Neuronal stem cell (in vitro differentiated cells): ENCODE measurements around the gene CPXM2.
A peak's percentile ranks its signal among the peaks of the same experiment; 100 is the strongest.

Source experiments
- DNase-seq: peaks from one replicate; pipeline ENCODE4 v3.0.0-alpha.2; 2013; ENCODE audit warnings: low spot score
- H2AFZ ChIP-seq: one replicate; pipeline ENCODE4 v1.6.1; 2013; ENCODE audit warnings: mild to moderate bottlenecking, low read length, inconsistent platforms
- H2AK5ac ChIP-seq: 2 replicates; pipeline ENCODE4 v1.6.1; 2013; ENCODE audit warnings: low read depth, mild to moderate bottlenecking, inconsistent platforms, low read length, moderate library complexity, mixed read lengths
- H2BK120ac ChIP-seq: 2 replicates; pipeline ENCODE4 v1.6.1; 2013; ENCODE audit warnings: low read depth, mild to moderate bottlenecking, inconsistent platforms, low read length, moderate library complexity, mixed read lengths
- H2BK12ac ChIP-seq: one replicate; pipeline ENCODE4 v1.6.1; 2013; ENCODE audit warnings: low read length, inconsistent platforms
- H2BK15ac ChIP-seq: 2 replicates; pipeline ENCODE4 v1.6.1; 2013; ENCODE audit warnings: mild to moderate bottlenecking, low read length, inconsistent platforms, mixed read lengths
- H2BK5ac ChIP-seq: one replicate; pipeline ENCODE4 v1.6.1; 2013; ENCODE audit warnings: inconsistent platforms, mild to moderate bottlenecking, low read length, moderate library complexity
- H3K14ac ChIP-seq: one replicate; pipeline ENCODE4 v1.6.1; 2013; ENCODE audit warnings: low read length, inconsistent platforms
- H3K18ac ChIP-seq: 2 replicates; pipeline ENCODE4 v1.6.1; 2013; ENCODE audit warnings: low read length, inconsistent platforms
- H3K23ac ChIP-seq: 2 replicates; pipeline ENCODE4 v1.6.1; 2013; ENCODE audit warnings: low read depth, mild to moderate bottlenecking, mixed read lengths, low read length, inconsistent platforms; ENCODE audit not compliant: poor library complexity
- H3K27ac ChIP-seq: replicated peaks from 3 replicates; pipeline ENCODE4 v1.5.1; 2013; ENCODE audit warnings: low read length, inconsistent platforms
- H3K27me3 ChIP-seq, 3 experiments: 2 replicates each; pipeline ENCODE4 v1.6.1; 2013; ENCODE audit warnings: low read length in 3 of 3, mild to moderate bottlenecking in 2 of 3, inconsistent platforms in 1 of 3, low read depth in 1 of 3, mixed read lengths in 1 of 3, moderate library complexity in 1 of 3; ENCODE audit not compliant: control insufficient read depth in 3 of 3, insufficient read depth in 3 of 3
- H3K36me3 ChIP-seq, 2 donors: replicated peaks in 1 of 2; 2 replicates each; pipeline ENCODE4 v1.6.1; 2013; ENCODE audit warnings: low read length in 2 of 2; ENCODE audit not compliant: control insufficient read depth in 2 of 2, insufficient read depth in 2 of 2
- H3K4ac ChIP-seq: 2 replicates; pipeline ENCODE4 v1.6.1; 2013; ENCODE audit warnings: inconsistent platforms, mild to moderate bottlenecking, low read length, moderate library complexity
- H3K4me1 ChIP-seq, 2 donors: 1 replicate in 1 of 2; 2 replicates in 1 of 2; pipeline ENCODE4 v1.6.1; 2013; ENCODE audit warnings: low read length in 2 of 2, low read depth in 1 of 2; ENCODE audit not compliant: control insufficient read depth in 2 of 2, insufficient read depth in 1 of 2
- H3K4me2 ChIP-seq: one replicate; pipeline ENCODE4 v1.6.1; 2013; ENCODE audit warnings: mild to moderate bottlenecking, low read length, inconsistent platforms; ENCODE audit not compliant: insufficient read depth, poor library complexity, severe bottlenecking
- H3K4me3 ChIP-seq, 2 donors: 2 replicates each; pipeline ENCODE4 v1.5.1; 2013; ENCODE audit warnings: low read length in 2 of 2, mild to moderate bottlenecking in 2 of 2, inconsistent platforms in 1 of 2, moderate library complexity in 1 of 2
- H3K79me1 ChIP-seq: one replicate; pipeline ENCODE4 v1.6.1; 2013; ENCODE audit warnings: low read depth, mild to moderate bottlenecking, inconsistent platforms, low read length, moderate library complexity
- H3K9ac ChIP-seq: one replicate; pipeline ENCODE4 v1.6.1; 2013; ENCODE audit warnings: mild to moderate bottlenecking, low read depth, low read length, inconsistent platforms; ENCODE audit not compliant: poor library complexity
- H3K9me3 ChIP-seq, 2 donors: replicated peaks in 1 of 2; 2 replicates each; pipeline versions ENCODE3 to v1.6.1; 2013; ENCODE audit warnings: low read length in 2 of 2, mild to moderate bottlenecking in 2 of 2, inconsistent platforms in 1 of 2, low read depth in 1 of 2, mixed read lengths in 1 of 2, moderate library complexity in 1 of 2; ENCODE audit not compliant: control insufficient read depth in 2 of 2, insufficient read depth in 1 of 2
- H4K8ac ChIP-seq: one replicate; pipeline ENCODE4 v1.6.1; 2013; ENCODE audit warnings: low read depth, mild to moderate bottlenecking, inconsistent platforms, low read length, moderate library complexity
- H4K91ac ChIP-seq: one replicate; pipeline ENCODE4 v1.6.1; 2013; ENCODE audit warnings: low read length, low read depth, mild to moderate bottlenecking, inconsistent platforms; ENCODE audit not compliant: poor library complexity
- WGBS, 2 donors: extraction: QIAGEN DNeasy Blood & Tissue Kit; methylation state at CpG; one replicate each; pipeline ENCODE4 v1.1.7; 2013; ENCODE audit warnings: missing lambda C conversion rate in 2 of 2, mixed read lengths in 1 of 2; ENCODE audit not compliant: insufficient read length in 2 of 2, insufficient replicate concordance in 1 of 2; ENCODE audit errors: extremely low coverage in 2 of 2; 5-methylcytosine and 5-hydroxymethylcytosine counted together

The CPXM2 gene

DNA sequence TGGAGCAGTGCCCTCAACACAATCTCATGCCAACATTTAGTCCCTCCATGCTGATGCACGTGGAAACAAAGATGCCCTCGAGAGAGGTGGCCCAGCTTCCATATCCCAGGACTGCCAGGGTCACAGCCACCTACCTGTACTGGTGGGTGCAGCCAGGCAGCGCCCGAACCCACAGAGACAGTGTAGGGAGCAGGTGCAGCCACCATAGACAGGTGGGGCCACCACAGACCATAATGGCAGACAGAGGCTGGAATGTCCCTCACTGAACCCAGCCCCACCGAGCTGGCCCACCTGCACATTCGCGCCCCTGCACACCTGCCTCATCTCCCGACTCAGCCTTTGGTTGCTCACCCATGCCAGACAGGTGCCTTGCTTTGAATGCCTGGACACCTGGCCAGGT lies 18.3 kb upstream of the CPXM2 start:
- no peak overlapping the region for H3K27ac ChIP-seq
- H3K9me3 ChIP-seq = no peaks in the 10 kb centered on the region
- no peak overlapping the region for H4K8ac ChIP-seq
- H2AK5ac ChIP-seq = peak overlapping the region; percentile 6
- peak overlapping the region; percentile 32 for H3K23ac ChIP-seq
- H3K4me1 ChIP-seq = peaks cover 5 to 16% of the 10 kb centered on the region in 2 donors
- no peaks in the 10 kb centered on the region for H3K79me1 ChIP-seq
- H3K4ac ChIP-seq = no peak overlapping the region
- H2BK120ac ChIP-seq = no peak overlapping the region
- no peaks in the 10 kb centered on the region for H3K36me3 ChIP-seq
- no peak overlapping the region for H3K14ac ChIP-seq
- H2BK15ac ChIP-seq = no peak overlapping the region
- peak overlapping the region; percentile 67 for H3K18ac ChIP-seq
- no peak overlapping the region for H3K4me3 ChIP-seq
- H4K91ac ChIP-seq = no peak overlapping the region
- H3K27me3 ChIP-seq = no peaks in the 10 kb centered on the region
- DNase-seq = no peak
- no peak overlapping the region for H2BK12ac ChIP-seq
- WGBS, 2 donors = no CpG with 5 or more reads among the region's 8 CpGs
- no peak overlapping the region for H2AFZ ChIP-seq
- no peak overlapping the region for H2BK5ac ChIP-seq
- H3K9ac ChIP-seq = peak overlapping the region; percentile 50
- H3K4me2 ChIP-seq = no peak overlapping the region

DNA sequence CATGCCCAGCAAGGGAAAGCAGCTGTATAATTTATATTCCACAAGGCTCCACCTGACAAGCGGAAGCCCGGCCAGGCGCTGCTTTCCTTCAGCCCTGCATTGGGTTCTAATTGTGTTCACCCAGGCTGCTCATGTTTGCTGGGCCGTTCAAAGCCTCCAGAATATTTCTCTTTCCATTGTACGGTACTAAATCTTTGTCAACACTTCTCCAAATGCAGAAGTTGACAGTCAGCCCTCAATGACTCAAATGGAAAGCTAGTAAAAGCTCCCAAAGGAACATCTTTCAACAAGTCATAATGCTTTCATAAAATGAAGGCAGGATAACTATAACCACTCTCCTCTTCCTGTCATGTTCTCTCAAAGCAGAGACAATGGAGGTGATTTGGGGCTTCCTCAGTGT lies 17.8 kb upstream of the CPXM2 start:
- H3K14ac ChIP-seq = no peak overlapping the region
- no peak overlapping the region for H2BK15ac ChIP-seq
- H3K9ac ChIP-seq = no peak overlapping the region
- no peak overlapping the region for H4K91ac ChIP-seq
- no peak overlapping the region for H4K8ac ChIP-seq
- H3K4me2 ChIP-seq = no peak overlapping the region
- no peak overlapping the region for H3K4ac ChIP-seq
- no peak overlapping the region for H2BK5ac ChIP-seq
- H3K27ac ChIP-seq = no peak overlapping the region
- no peak for DNase-seq
- H3K18ac ChIP-seq = no peak overlapping the region
- no peaks in the 10 kb centered on the region for H3K27me3 ChIP-seq
- no peak overlapping the region for H2BK12ac ChIP-seq
- H3K79me1 ChIP-seq = no peaks in the 10 kb centered on the region
- no peak overlapping the region for H2AK5ac ChIP-seq
- no CpG with 5 or more reads among the region's 5 CpGs for WGBS, 2 donors
- H3K4me3 ChIP-seq = no peak overlapping the region
- no peak overlapping the region for H2BK120ac ChIP-seq
- H3K4me1 ChIP-seq = peaks cover 5 to 18% of the 10 kb centered on the region in 2 donors
- no peak overlapping the region for H2AFZ ChIP-seq
- H3K9me3 ChIP-seq = no peaks in the 10 kb centered on the region
- H3K23ac ChIP-seq = no peak overlapping the region
- no peaks in the 10 kb centered on the region for H3K36me3 ChIP-seq

DNA sequence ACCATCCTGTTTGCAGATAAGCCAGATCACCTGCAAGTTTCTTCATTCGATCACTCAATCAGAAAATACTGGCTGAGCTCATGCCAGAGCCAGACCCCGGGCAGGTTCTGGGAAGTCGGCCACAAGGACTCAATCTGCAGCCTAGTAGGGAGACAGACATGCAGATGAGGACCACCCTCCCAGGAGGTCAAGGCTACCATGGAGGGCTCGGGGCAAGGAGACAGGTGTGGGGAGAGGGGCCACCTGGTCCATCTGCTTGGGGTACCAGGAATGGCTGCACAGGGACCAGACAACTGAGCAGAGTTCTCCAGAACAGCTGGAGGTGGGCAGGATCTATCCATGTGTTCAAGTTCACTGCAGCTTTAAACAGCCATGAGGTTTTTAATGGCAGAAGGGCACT lies 16.8 kb upstream of the CPXM2 start:
- Histone ChIP-seq H3K9ac (no peak overlapping the region), H3K18ac (no peak overlapping the region), H3K79me1 (no peaks in the 10 kb centered on the region), H3K27ac (no peak overlapping the region), H2AFZ (no peak overlapping the region), H3K9me3 (no peaks in the 10 kb centered on the region), H3K14ac (no peak overlapping the region), H2BK15ac (no peak overlapping the region), H2BK5ac (no peak overlapping the region), H4K91ac (no peak overlapping the region), H3K4me1 (peaks cover 2 to 13% of the 10 kb centered on the region in 2 donors), H3K27me3 (no peaks in the 10 kb centered on the region), H3K4me3 (no peak overlapping the region), H3K23ac (no peak overlapping the region), H2AK5ac (no peak overlapping the region), H3K36me3 (no peaks in the 10 kb centered on the region), H4K8ac (no peak overlapping the region), H3K4me2 (no peak overlapping the region), H2BK120ac (no peak overlapping the region), H3K4ac (no peak overlapping the region), H2BK12ac (no peak overlapping the region)
- DNase-seq = no peak
- no CpG with 5 or more reads among the region's 4 CpGs for WGBS, 2 donors

DNA sequence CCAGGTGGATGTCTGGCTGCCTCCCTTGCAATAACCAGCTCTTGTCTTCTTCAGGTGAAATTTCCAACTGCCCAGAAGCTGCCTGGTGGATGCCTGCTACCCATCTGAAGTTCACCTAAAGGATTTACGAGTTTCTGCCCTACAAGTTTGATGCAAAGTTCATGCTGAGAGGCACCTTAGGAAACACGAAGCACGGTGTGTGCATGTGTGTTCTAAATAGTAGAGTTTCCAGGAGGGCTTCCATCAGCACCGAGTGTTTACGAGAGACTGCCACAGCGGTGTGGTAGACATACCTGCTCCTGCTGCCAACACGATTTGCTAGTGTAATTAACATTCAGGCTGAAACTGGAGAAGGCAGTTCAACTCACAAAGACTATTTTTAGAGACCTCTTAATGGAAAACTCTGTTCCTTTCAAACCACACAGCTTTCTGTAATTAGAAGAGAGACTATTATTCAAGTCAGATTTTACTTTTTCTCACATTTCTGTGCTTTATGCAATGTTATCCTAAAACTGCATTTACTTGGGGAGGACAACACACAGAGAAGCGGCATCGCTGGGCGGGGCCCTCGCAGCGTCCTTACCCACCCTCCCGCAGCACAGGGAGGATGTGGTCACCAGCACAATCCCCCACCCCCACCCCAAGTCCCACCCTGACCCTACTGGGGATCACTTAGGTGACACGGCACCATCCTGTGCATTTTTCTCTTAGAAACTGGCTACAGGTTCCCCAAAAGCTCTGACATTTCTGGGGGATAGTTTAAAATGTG lies 15.5 kb upstream of the CPXM2 start:
- Histone ChIP-seq H3K4me3 (no peak overlapping the region), H3K4me2 (no peak overlapping the region), H3K14ac (no peak overlapping the region), H2BK15ac (no peak overlapping the region), H4K8ac (no peak overlapping the region), H3K27me3 (no peaks in the 10 kb centered on the region), H2BK12ac (no peak overlapping the region), H3K79me1 (no peaks in the 10 kb centered on the region), H2AFZ (no peak overlapping the region), H2BK5ac (no peak overlapping the region), H3K36me3 (no peaks in the 10 kb centered on the region), H3K4ac (no peak overlapping the region), H3K9me3 (no peaks in the 10 kb centered on the region), H2BK120ac (no peak overlapping the region), H3K4me1 (peaks cover 0 to 9% of the 10 kb centered on the region in 2 donors), H3K23ac (no peak overlapping the region), H2AK5ac (no peak overlapping the region), H3K18ac (no peak overlapping the region), H3K27ac (no peak overlapping the region), H3K9ac (no peak overlapping the region), H4K91ac (no peak overlapping the region)
- WGBS, 2 donors = no CpG with 5 or more reads among the region's 14 CpGs
- DNase-seq = no peak
